LNCaP clone FGC (cell line): Measurements from ENCODE around the gene TIMM8A.
"Not testable (repeated sequence)": the region's sequence is repeated elsewhere in the genome, so short reads cannot be mapped to it uniquely, and the experiment has no call there.

Source experiments
- DNase-seq: peaks from one replicate; pipeline ENCODE4 v3.0.0-alpha.2; 2011; ENCODE audit warnings: low read depth
- H3K4me3 ChIP-seq: 2 replicates; pipeline ENCODE4 v1.5.1; 2011; ENCODE audit warnings: mild to moderate bottlenecking, low read depth, low read length, control low read depth
- TF ChIP-seq, protein P1 (sequence below): IDR thresholded peaks from 2 replicates; pipeline ENCODE4 v1.5.1; 2012; ENCODE audit warnings: mild to moderate bottlenecking; ENCODE audit not compliant: control insufficient read depth, insufficient read depth; ENCODE audit errors: extremely low read depth

TIMM8A gene

DNA sequence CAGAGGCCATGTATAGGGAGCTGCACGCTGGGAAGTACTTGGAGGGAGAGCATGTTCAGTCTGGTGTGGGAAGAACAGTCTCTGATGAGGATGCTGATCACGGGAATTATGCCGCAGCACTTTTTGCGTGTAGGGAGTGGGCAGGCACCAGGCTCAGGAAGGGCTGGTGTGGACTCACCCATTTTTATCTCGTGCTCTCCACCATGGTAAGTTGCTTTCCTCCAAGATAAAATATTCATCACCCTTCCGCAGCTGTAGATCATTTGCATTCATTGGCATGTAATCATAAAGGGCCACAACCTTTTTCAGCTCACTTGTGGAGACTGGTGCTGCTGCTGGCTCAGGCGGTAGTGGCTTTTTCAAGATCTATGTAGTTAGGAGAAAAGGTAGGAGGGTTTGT, 11.8 kb upstream of the TIMM8A start:
- TF ChIP-seq, protein P1, sequence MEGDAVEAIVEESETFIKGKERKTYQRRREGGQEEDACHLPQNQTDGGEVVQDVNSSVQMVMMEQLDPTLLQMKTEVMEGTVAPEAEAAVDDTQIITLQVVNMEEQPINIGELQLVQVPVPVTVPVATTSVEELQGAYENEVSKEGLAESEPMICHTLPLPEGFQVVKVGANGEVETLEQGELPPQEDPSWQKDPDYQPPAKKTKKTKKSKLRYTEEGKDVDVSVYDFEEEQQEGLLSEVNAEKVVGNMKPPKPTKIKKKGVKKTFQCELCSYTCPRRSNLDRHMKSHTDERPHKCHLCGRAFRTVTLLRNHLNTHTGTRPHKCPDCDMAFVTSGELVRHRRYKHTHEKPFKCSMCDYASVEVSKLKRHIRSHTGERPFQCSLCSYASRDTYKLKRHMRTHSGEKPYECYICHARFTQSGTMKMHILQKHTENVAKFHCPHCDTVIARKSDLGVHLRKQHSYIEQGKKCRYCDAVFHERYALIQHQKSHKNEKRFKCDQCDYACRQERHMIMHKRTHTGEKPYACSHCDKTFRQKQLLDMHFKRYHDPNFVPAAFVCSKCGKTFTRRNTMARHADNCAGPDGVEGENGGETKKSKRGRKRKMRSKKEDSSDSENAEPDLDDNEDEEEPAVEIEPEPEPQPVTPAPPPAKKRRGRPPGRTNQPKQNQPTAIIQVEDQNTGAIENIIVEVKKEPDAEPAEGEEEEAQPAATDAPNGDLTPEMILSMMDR, result no peak
- H3K4me3 ChIP-seq, result no peak overlapping the region
- no peak for DNase-seq

DNA sequence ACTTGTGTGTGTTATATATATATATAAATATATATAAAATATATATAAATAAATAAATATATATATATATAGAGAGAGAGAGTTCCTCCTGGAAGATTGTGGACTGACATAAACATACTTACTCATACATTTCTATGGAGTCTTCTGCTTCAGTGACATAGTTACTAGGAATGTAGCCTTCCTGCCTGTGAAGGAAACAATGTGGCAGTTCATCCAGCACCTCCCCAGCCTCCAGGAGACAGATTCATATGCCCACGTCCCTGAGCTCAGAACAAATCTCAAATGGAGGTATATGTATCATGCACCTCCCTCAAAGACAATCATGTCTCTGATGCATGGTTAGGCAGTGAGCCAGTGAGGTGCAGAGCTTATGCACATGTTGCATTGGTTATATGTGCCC, 11.4 kb upstream of the TIMM8A start:
- no peak overlapping the region for H3K4me3 ChIP-seq
- DNase-seq, result no peak
- TF ChIP-seq, protein P1, result no peak

DNA sequence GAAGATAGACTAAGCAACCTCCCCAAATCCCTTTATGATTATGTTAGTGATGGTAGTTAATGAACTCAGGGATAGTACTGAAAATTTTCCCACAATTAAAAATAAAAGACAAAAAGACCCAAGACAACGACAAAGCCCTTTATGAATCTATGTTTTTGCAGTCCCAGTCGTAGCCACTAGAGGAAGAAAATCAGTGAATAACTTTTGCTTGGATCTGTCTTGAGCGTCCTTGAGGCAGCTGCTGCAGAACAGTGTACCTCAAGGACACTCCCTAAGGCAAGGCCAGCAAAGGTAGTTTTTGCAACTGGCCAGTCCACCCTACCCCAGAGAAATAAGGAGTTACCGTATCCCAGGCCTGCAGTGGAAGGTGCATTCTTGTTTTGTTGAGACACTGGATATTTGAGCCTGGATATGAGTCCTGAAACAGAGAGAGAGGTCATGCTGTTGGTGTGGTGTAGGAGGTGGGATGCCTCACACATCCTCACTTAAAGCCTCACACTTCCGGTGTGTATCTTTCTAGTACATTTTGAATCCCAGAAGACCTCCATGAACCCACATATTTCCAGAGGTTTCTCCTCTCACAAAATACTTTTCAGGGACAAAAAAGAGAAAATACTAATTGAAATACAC, 8.7 kb upstream of the TIMM8A start:
- TF ChIP-seq, protein P1, result no peak
- DNase-seq, result no peak
- no peak overlapping the region for H3K4me3 ChIP-seq

DNA sequence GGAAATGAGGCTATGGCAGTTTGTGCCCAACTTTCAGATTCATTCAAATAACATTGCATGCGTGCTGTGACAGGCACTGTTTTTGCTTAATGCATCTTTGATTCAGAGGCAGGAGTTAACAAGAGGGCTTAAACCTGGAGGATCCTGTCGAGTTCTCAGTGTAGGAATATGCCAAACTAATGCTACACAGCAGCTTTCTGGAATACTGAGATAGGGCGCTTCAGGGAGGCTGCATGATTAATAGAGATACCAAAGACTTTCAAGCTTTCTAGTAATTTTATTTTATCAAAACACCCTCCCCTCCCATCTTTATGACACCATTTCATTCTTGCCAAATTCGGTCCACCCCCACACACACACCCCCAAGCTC, 636 bp upstream of the TIMM8A start:
- TF ChIP-seq, protein P1, result no peak
- H3K4me3 ChIP-seq, result peak overlapping the region; percentile 82
- no peak for DNase-seq

DNA sequence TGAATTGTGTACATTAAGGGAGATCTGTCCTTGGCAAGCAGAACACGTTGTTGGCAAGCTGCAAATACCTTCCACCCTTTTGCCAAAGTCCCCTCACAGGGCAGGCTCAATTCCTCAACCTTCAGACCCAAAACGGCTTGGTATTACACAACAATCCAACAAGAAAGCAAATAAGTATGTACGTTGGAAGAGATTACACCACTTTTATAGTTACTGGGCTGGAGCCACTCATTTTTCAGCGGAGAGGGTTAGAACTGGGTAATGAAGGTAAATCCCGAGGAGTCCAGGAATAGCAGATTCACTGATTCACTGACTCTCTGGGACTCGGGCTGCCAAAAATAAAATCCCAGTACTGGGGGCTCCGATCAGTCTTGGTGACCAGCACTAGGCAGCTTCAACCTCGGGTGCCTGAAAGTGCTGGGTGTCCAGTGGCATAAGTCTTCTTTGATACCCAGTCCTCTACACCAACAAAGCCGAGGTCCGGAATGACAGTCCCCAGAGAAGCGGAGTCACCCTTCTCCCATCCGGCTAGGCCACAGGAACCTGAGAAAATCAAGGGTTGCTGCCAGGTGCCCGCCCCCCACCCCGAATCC, 587 bp downstream of the TIMM8A start:
- no peak for DNase-seq

DNA sequence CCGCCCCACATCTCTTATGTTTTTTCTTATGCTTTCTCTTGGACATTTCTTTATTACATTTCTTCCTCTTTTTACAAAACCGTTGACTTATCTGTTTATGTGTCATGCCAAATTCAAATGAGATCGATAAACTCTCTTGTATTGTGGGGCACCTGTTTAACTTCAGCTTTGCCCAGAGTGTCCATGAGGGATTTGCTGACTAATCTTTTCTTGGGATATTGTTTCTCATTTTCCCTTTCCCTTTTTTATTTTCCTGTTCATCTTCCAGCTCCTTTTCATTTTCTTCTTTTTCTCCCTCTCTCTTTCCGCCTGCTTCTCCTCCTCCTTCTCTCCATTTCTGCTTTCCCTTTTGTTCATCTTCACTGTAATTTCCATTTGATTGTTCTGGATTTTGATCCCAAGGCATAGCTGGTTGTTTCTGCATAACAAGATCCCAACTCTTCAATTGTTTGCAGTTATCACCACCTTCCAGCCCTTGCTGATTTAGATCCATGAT, 10.7 kb downstream of the TIMM8A start:
- no peak for DNase-seq
- no peak overlapping the region for H3K4me3 ChIP-seq
- TF ChIP-seq, protein P1, result no peak

More for the DNA sequence above, 587 bp downstream of the TIMM8A start:
- TF ChIP-seq, protein P1, result no peak
- H3K4me3 ChIP-seq, result peak overlapping the region; percentile 82

DNA sequence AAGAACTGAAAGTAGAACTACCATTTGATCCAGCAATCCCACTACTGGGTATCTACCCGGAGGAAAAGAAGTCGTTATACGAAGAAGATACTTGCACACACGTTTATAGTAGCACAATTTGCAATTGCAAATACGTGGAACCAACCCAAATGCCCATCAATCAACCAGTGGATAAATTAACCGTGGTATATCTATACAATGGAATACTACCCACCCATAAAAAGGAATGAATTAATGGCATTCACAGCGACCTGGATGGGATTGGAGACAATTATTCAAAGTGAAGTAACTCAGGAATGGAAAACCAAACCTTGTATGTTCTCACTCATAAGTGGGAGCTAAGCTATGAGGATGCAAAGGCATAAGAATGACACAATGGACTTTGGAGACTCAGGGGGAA, 14.2 kb downstream of the TIMM8A start:
- not testable (repeated sequence) for DNase-seq, H3K4me3 ChIP-seq

DNA sequence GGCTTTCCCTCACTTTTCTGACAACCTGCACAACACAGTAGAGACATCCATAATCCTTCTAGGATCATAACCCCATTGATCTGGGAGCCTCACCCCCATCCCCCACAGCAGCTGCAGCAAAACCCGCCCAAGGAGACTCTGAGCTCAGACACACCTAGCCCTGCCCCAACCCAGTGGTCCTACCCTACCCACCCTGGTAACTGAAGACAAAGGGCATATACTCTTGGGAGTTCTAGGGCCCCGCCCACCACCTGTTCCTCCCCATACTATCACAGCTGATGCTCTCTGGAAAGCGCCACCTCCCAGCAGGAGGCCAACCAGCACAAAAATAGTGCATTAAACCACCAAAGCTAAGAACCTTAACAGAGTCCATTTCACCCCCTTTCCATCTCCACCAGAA, 21.9 kb downstream of the TIMM8A start:
- not testable (repeated sequence) for H3K4me3 ChIP-seq, DNase-seq
